H9 (cell line): ENCODE data around the gene STK32B. TPM values are rescaled to one million over a fixed set of nuclear protein-coding genes. Genes with fewer than 3 reads are reported as not detected.

Experiments used
- DNase-seq: peaks from one replicate; pipeline ENCODE4 v3.0.0-alpha.2; 2017
- H2AFZ ChIP-seq: one replicate; pipeline ENCODE4 v1.6.1; 2013; ENCODE audit warnings: mild to moderate bottlenecking, low read length, control low read depth, moderate library complexity
- H2AK5ac ChIP-seq: 2 replicates; pipeline ENCODE4 v1.6.1; 2013; ENCODE audit warnings: low read length, control low read depth, mixed read lengths; ENCODE audit not compliant: insufficient read length
- H2BK120ac ChIP-seq: one replicate; pipeline ENCODE4 v1.6.1; 2013; ENCODE audit warnings: low read depth, mild to moderate bottlenecking, low read length, control low read depth, inconsistent platforms; ENCODE audit not compliant: poor library complexity, severe bottlenecking
- H2BK12ac ChIP-seq: 2 replicates; pipeline ENCODE4 v1.6.1; 2013; ENCODE audit warnings: low read length, control low read depth, mixed read lengths, low read depth; ENCODE audit not compliant: insufficient read length
- H2BK15ac ChIP-seq: 2 replicates; pipeline ENCODE4 v1.6.1; 2013; ENCODE audit warnings: low read depth, low read length, control low read depth
- H2BK20ac ChIP-seq: one replicate; pipeline ENCODE4 v1.6.1; 2013; ENCODE audit warnings: low read depth, mild to moderate bottlenecking, low read length, control low read depth, inconsistent platforms; ENCODE audit not compliant: poor library complexity, severe bottlenecking
- H2BK5ac ChIP-seq: 2 replicates; pipeline ENCODE4 v1.6.1; 2013; ENCODE audit warnings: low read length, control low read depth, mixed read lengths; ENCODE audit not compliant: insufficient read length
- H3K14ac ChIP-seq: 2 replicates; pipeline ENCODE4 v1.6.1; 2013; ENCODE audit warnings: low read length, control low read depth; ENCODE audit not compliant: insufficient read depth
- H3K18ac ChIP-seq: 2 replicates; pipeline ENCODE4 v1.6.1; 2013; ENCODE audit warnings: low read depth, mild to moderate bottlenecking, mixed read lengths, low read length, control low read depth; ENCODE audit not compliant: insufficient read length
- H3K23ac ChIP-seq: 2 replicates; pipeline ENCODE4 v1.6.1; 2013; ENCODE audit warnings: low read length, control low read depth, mixed read lengths, low read depth; ENCODE audit not compliant: insufficient read length
- H3K23me2 ChIP-seq: 2 replicates; pipeline ENCODE4 v1.6.1; 2013; ENCODE audit warnings: low read depth, mild to moderate bottlenecking, mixed read lengths, low read length, control low read depth; ENCODE audit not compliant: insufficient read length, poor library complexity, severe bottlenecking
- H3K27ac ChIP-seq: 2 replicates; pipeline ENCODE4 v1.5.1; 2013; ENCODE audit warnings: low read length, control low read depth, mixed read lengths, low read depth; ENCODE audit not compliant: insufficient read length
- H3K27me3 ChIP-seq: 2 replicates; pipeline ENCODE4 v1.6.1; 2013; ENCODE audit warnings: low read length, control low read depth, inconsistent platforms; ENCODE audit not compliant: insufficient read depth
- H3K4ac ChIP-seq: 2 replicates; pipeline ENCODE4 v1.6.1; 2013; ENCODE audit warnings: low read depth, mild to moderate bottlenecking, control low read depth, inconsistent platforms, low read length, moderate library complexity
- H3K4me1 ChIP-seq: 2 replicates; pipeline ENCODE4 v1.6.1; 2013; ENCODE audit warnings: low read length, control low read depth, inconsistent platforms; ENCODE audit not compliant: insufficient read depth
- H3K4me2 ChIP-seq: 2 replicates; pipeline ENCODE4 v1.6.1; 2013; ENCODE audit warnings: low read length, control low read depth, mixed read lengths; ENCODE audit not compliant: insufficient read length, insufficient read depth
- H3K56ac ChIP-seq: 2 replicates; pipeline ENCODE4 v1.6.1; 2013; ENCODE audit warnings: low read depth, mild to moderate bottlenecking, mixed read lengths, low read length, control low read depth; ENCODE audit not compliant: insufficient read length
- H3K79me1 ChIP-seq: 2 replicates; pipeline ENCODE4 v1.6.1; 2013; ENCODE audit warnings: low read depth, mild to moderate bottlenecking, moderate library complexity, low read length, control low read depth, inconsistent platforms; ENCODE audit not compliant: insufficient read depth, poor library complexity, severe bottlenecking
- H3K79me2 ChIP-seq: 2 replicates; pipeline ENCODE4 v1.6.1; 2013; ENCODE audit warnings: low read length, control low read depth, inconsistent platforms; ENCODE audit not compliant: insufficient read depth
- H3K9ac ChIP-seq: 2 replicates; pipeline ENCODE4 v1.6.1; 2013; ENCODE audit warnings: low read length, control low read depth, mixed read lengths; ENCODE audit not compliant: insufficient read length; ENCODE audit errors: extremely low read depth
- H3K9me3 ChIP-seq: one replicate; pipeline ENCODE4 v1.6.1; 2013; ENCODE audit warnings: low read depth, low read length, inconsistent platforms; ENCODE audit not compliant: control insufficient read depth
- H3T11ph ChIP-seq: one replicate; pipeline ENCODE4 v1.6.1; 2013; ENCODE audit warnings: mild to moderate bottlenecking, low read length, control low read depth, inconsistent platforms
- H4K20me1 ChIP-seq: one replicate; pipeline ENCODE4 v1.6.1; 2013; ENCODE audit not compliant: control insufficient read depth, insufficient read length, insufficient read depth
- H4K5ac ChIP-seq: 2 replicates; pipeline ENCODE4 v1.6.1; 2013; ENCODE audit warnings: low read depth, mild to moderate bottlenecking, mixed read lengths, low read length, control low read depth; ENCODE audit not compliant: insufficient read length
- H4K8ac ChIP-seq: replicated peaks from 2 replicates; pipeline ENCODE4 v1.6.1; 2013; ENCODE audit warnings: low read length, control low read depth, mixed read lengths, low read depth; ENCODE audit not compliant: insufficient read length
- H4K91ac ChIP-seq: 2 replicates; pipeline ENCODE4 v1.6.1; 2013; ENCODE audit warnings: low read depth, mild to moderate bottlenecking, moderate library complexity, mixed read lengths, low read length, control low read depth; ENCODE audit not compliant: insufficient read length
- H3K27ac Mint-ChIP-seq, 3 experiments: 2 replicates in 2 of 3; 3 replicates in 1 of 3; pipeline ENCODE4 v1.8.0; 2020 to 2021; ENCODE audit warnings: mixed read lengths in 3 of 3, mild to moderate bottlenecking in 1 of 3, moderate library complexity in 1 of 3
- H3K27me3 Mint-ChIP-seq: 2 replicates; pipeline ENCODE4 v1.8.0; 2021; ENCODE audit warnings: low read depth, mild to moderate bottlenecking, moderate library complexity, mixed read lengths
- H3K36me3 Mint-ChIP-seq, 3 experiments: 2 replicates in 2 of 3; 3 replicates in 1 of 3; pipeline ENCODE4 v1.8.0; 2020 to 2021; ENCODE audit warnings: low read depth in 3 of 3, mixed read lengths in 3 of 3; ENCODE audit not compliant: insufficient read depth in 1 of 3
- H3K4me1 Mint-ChIP-seq, 2 experiments: 2 replicates each; pipeline ENCODE4 v1.8.0; 2020; ENCODE audit warnings: mixed read lengths in 2 of 2
- H3K4me3 Mint-ChIP-seq, 2 experiments: 2 replicates in 1 of 2; 3 replicates in 1 of 2; pipeline ENCODE4 v1.8.0; 2020 to 2021; ENCODE audit warnings: mild to moderate bottlenecking in 2 of 2, mixed read lengths in 2 of 2, moderate library complexity in 1 of 2
- H3K9me3 Mint-ChIP-seq, 2 experiments: 2 replicates in 1 of 2; 3 replicates in 1 of 2; pipeline ENCODE4 v1.8.0; 2020; ENCODE audit warnings: mild to moderate bottlenecking in 2 of 2, mixed read lengths in 2 of 2, moderate library complexity in 1 of 2
- CTCF ChIP-seq: fragments of 200-600 bp; sonication (generic); conservative IDR thresholded peaks from 3 replicates; pipeline ENCODE4 v1.8.0; 2021; ENCODE audit warnings: antibody characterized with exemption, mild to moderate bottlenecking
- WGBS: extraction: QIAGEN DNeasy Blood & Tissue Kit; methylation state at CpG from one replicate; pipeline ENCODE4 v1.1.7; 2013; ENCODE audit warnings: missing lambda C conversion rate, low lambda C conversion rate, mixed read lengths; ENCODE audit not compliant: insufficient read length; ENCODE audit errors: extremely low coverage; 5-methylcytosine and 5-hydroxymethylcytosine counted together
- total RNA-seq: library from RNA; stranded (reverse); gene quantifications from 2 replicates; pipeline ENCODE4 v1.2.1, GENCODE V29; 2021

The STK32B gene
- total RNA-seq, 1 experiment from 2014 or later: 1.0 TPM

- H3K9me3 Mint-ChIP-seq: no peaks in the 10 kb centered on the region; a peak in 1 of 5 replicates
- H3K27me3 Mint-ChIP-seq: peaks cover 1% of the 10 kb centered on the region
- DNase-seq: no peak
- H2BK120ac ChIP-seq: no peak overlapping the region
- no peaks in the 10 kb centered on the region for H3K9me3 ChIP-seq
- H2BK15ac ChIP-seq: no peak overlapping the region
- H3K4me3 Mint-ChIP-seq: no peak overlapping the region
- H3K36me3 Mint-ChIP-seq: no peaks in the 10 kb centered on the region
- no peak overlapping the region for H3K14ac ChIP-seq
- no peak overlapping the region for H3K4me2 ChIP-seq
- WGBS: no CpG with 5 or more reads among the region's 6 CpGs
- no peak overlapping the region for H3K56ac ChIP-seq
- H4K20me1 ChIP-seq: no peaks in the 10 kb centered on the region
- no peaks in the 10 kb centered on the region for H3K4me1 ChIP-seq
- no peak overlapping the region for H3T11ph ChIP-seq
- no peak overlapping the region for H2AFZ ChIP-seq
- TF ChIP-seq CTCF: no peak
- H2BK12ac ChIP-seq: no peak overlapping the region
- H4K91ac ChIP-seq: no peak overlapping the region
- H3K27ac Mint-ChIP-seq: no peak overlapping the region
- no peak overlapping the region for H2AK5ac ChIP-seq
- no peak overlapping the region for H3K23ac ChIP-seq
- H2BK5ac ChIP-seq: no peak overlapping the region
- H3K23me2 ChIP-seq: no peaks in the 10 kb centered on the region
- H3K9ac ChIP-seq: no peak overlapping the region
- H3K79me2 ChIP-seq: no peaks in the 10 kb centered on the region
- H3K27ac ChIP-seq: no peak overlapping the region
- no peak overlapping the region for H4K8ac ChIP-seq
- H3K4me1 Mint-ChIP-seq: peaks cover 8% of the 10 kb centered on the region in 2 experiments; a peak in 3 of 4 replicates
- H3K18ac ChIP-seq: no peak overlapping the region
- no peak overlapping the region for H4K5ac ChIP-seq
- no peak overlapping the region for H2BK20ac ChIP-seq
- no peak overlapping the region for H3K4ac ChIP-seq
- H3K79me1 ChIP-seq: no peaks in the 10 kb centered on the region
- no peaks in the 10 kb centered on the region for H3K27me3 ChIP-seq
These were observed 315.1 kb downstream of the STK32B start for GRCh38 chr4:5366421-5366820.
